Lung (tissue), 16 donors: ENCODE results near the gene DLG1. TPM values are rescaled to one million over a fixed set of nuclear protein-coding genes. Genes with fewer than 3 reads are reported as not detected.
A peak's percentile ranks its signal among the peaks of the same experiment; 100 is the strongest.

ENCODE experiments used
- ATAC-seq: fragments of 200-7000 bp; cut with Tn5 transposase; one replicate; pipeline ENCODE4 v1.9.1; 2020; ENCODE audit warnings: moderate number of reproducible peaks; ENCODE audit not compliant: insufficient read depth, low FRiP score
- DNase-seq, 3 donors: peaks; one replicate each; pipeline ENCODE4 v3.0.0-alpha.2; 2013 to 2017
- H3K27ac ChIP-seq, 2 donors: one replicate each; pipeline ENCODE4 v1.5.1; 2013; ENCODE audit warnings: mild to moderate bottlenecking in 2 of 2, moderate library complexity in 2 of 2, control low read depth in 1 of 2, inconsistent platforms in 1 of 2, low read depth in 1 of 2, low read length in 1 of 2
- H3K27me3 ChIP-seq, 3 donors: one replicate each; pipeline ENCODE4 v1.5.1; 2013; ENCODE audit warnings: low read length in 2 of 3; ENCODE audit not compliant: control insufficient read depth in 3 of 3, insufficient read depth in 3 of 3
- H3K36me3 ChIP-seq, 4 donors: one replicate each; pipeline ENCODE4 v1.5.1; 2013; ENCODE audit warnings: low read length in 4 of 4, mild to moderate bottlenecking in 1 of 4, moderate library complexity in 1 of 4; ENCODE audit not compliant: control insufficient read depth in 4 of 4, insufficient read depth in 4 of 4
- H3K4me1 ChIP-seq, 5 donors: one replicate each; pipeline ENCODE4 v1.5.1; 2013; ENCODE audit warnings: low read length in 5 of 5, mild to moderate bottlenecking in 2 of 5, moderate library complexity in 1 of 5; ENCODE audit not compliant: control insufficient read depth in 5 of 5, insufficient read depth in 5 of 5
- H3K4me3 ChIP-seq: one replicate; pipeline ENCODE4 v1.5.1; 2013; ENCODE audit warnings: mild to moderate bottlenecking, control low read depth, moderate library complexity
- H3K9ac ChIP-seq, 2 donors: one replicate each; pipeline ENCODE4 v1.5.1; 2013; ENCODE audit warnings: low read length in 2 of 2, control low read depth in 1 of 2; ENCODE audit not compliant: insufficient read depth in 1 of 2
- H3K9me3 ChIP-seq, 4 donors: one replicate each; pipeline ENCODE4 v1.5.1; 2013; ENCODE audit warnings: low read length in 3 of 4, mild to moderate bottlenecking in 1 of 4, moderate library complexity in 1 of 4; ENCODE audit not compliant: control insufficient read depth in 4 of 4, insufficient read depth in 3 of 4
- CTCF ChIP-seq: IDR thresholded peaks from 2 replicates; pipeline ENCODE4 v1.5.1; 2012; ENCODE audit warnings: mild to moderate bottlenecking; ENCODE audit errors: control extremely low read depth, extremely low read depth
- WGBS, 2 donors: extraction: QIAGEN DNeasy Blood & Tissue Kit; methylation state at CpG; one replicate each; pipeline ENCODE4 v1.1.7; 2013; 5-methylcytosine and 5-hydroxymethylcytosine counted together
- long read RNA-seq, 5 donors: transcript quantifications; one replicate each; lab custom pipeline, GENCODE V29; 2026
- polyA plus RNA-seq, 2 donors: library from polyadenylated mRNA; stranded (reverse); fragments of 200-250 nt; gene quantifications; one replicate each; pipeline ENCODE4 v1.2.1, GENCODE V29; 2013
- total RNA-seq, 2 donors: library from RNA; depleted of rRNA in 1 of 2; stranded (reverse); fragments of >200 nt in 1 of 2; gene quantifications; one replicate each; pipeline ENCODE4 v1.2.1, GENCODE V29; 2014 to 2021
- donor health status: control.
- donor health status: control.
- donor health status: Bipolar disorder and iron deficiency.
- donor health status: healthy.
- donor health status: DM: yes; HTN: yes; CAD: no.

DLG1 gene
- 100 to 1,000 TPM in 1 of 2 donors, 10 to 100 TPM in 1; 74.6 to 114 TPM for total RNA-seq
- 10 to 100 TPM; 16.0 to 16.7 TPM for polyA plus RNA-seq
- long read RNA-seq, donor 1, partial matches to known transcripts: 0 of 4 reads
- long read RNA-seq, donor 1, other reads (novel, unspliced or antisense): 0 of 4 reads
- long read RNA-seq, donor 2, partial matches to known transcripts: 0 of 2 reads
- long read RNA-seq, donor 2, other reads (novel, unspliced or antisense): 0 of 2 reads
- long read RNA-seq, donor 3, partial matches to known transcripts: 9 of 10 reads
- long read RNA-seq, donor 3, other reads (novel, unspliced or antisense): 0 of 10 reads
- long read RNA-seq, donor 4: 0 reads
- long read RNA-seq, donor 5, partial matches to known transcripts: 0 of 4 reads
- long read RNA-seq, donor 5, other reads (novel, unspliced or antisense): 0 of 4 reads

- no peaks in the 10 kb centered on the region for H3K27me3 ChIP-seq
- peak within 1 kb of the TSS; percentile 76 to 89 for H3K9ac ChIP-seq
- no peak for TF ChIP-seq CTCF
- H3K36me3 ChIP-seq: peaks cover 0 to 4% (median 4%) of the 10 kb centered on the region in 4 donors
- H3K4me1 ChIP-seq: peaks cover 0 to 20% (median 3%) of the 10 kb centered on the region in 5 donors
- H3K27ac ChIP-seq: peak within 1 kb of the TSS; percentile 85 to 97
- ATAC-seq (peak; percentile 84), DNase-seq (peak; percentile 96 to 98 (median 97))
- H3K9me3 ChIP-seq: no peaks in the 10 kb centered on the region
- H3K4me3 ChIP-seq: peak within 1 kb of the TSS; percentile 74
- 0% methylated on average over 22 to 29 of the region's 29 CpGs for WGBS, 2 donors
These were observed at the start of gene DLG1 for GRCh38 chr3:197298341-197298944. Gene DLG1, minus strand, starts transcription at chr3:197298612. Its CDS starts 1,408 bp downstream, at chr3:197297204.

- 96 to 98% methylated on average over 6 of the region's 6 CpGs for WGBS, 2 donors
- Histone ChIP-seq H3K9me3 (no peaks in the 10 kb centered on the region), H3K27ac (no peak overlapping the region), H3K4me3 (no peak overlapping the region), H3K4me1 (peaks cover 0 to 18% (median 8%) of the 10 kb centered on the region in 5 donors), H3K9ac (no peak overlapping the region), H3K36me3 (no peaks in the 10 kb centered on the region), H3K27me3 (no peaks in the 10 kb centered on the region)
- ATAC-seq (no peak), DNase-seq (no peak)
- TF ChIP-seq CTCF: no peak
These were observed 49.6 kb upstream of the DLG1 start for GRCh38 chr3:197348014-197348413.

GRCh38 chr3:197345390-197345789 is 47.0 kb upstream of the DLG1 start:
- ATAC-seq (no peak), DNase-seq (peak; percentile 76 to 88 (median 88))
- no peak for TF ChIP-seq CTCF
- Histone ChIP-seq H3K36me3 (no peaks in the 10 kb centered on the region), H3K27ac (no peak overlapping the region), H3K9me3 (no peaks in the 10 kb centered on the region), H3K4me3 (no peak overlapping the region), H3K27me3 (no peaks in the 10 kb centered on the region), H3K4me1 (peaks cover 0 to 8% (median 7%) of the 10 kb centered on the region in 5 donors), H3K9ac (no peak overlapping the region)
- 84 to 87% methylated on average over 4 of the region's 4 CpGs for WGBS, 2 donors
